Vagina (tissue), 2 donors: ENCODE measurements around the gene STOM.

Experiments
- POLR2A ChIP-seq, 2 donors: fragments of 450-650 bp; IDR thresholded peaks; one replicate each; pipeline ENCODE4 v1.6.1; 2017; ENCODE audit warnings: antibody characterized with exemption in 2 of 2, mild to moderate bottlenecking in 2 of 2, moderate library complexity in 2 of 2
- TF ChIP-seq, protein P1 (sequence below), 3 experiments: fragments of 450-650 bp in 2 of 3; fragments of 200-600 bp in 1 of 3; sonication (generic) in 1 of 3; IDR thresholded peaks; one replicate each; pipeline ENCODE4 v1.5.1; 2017 to 2019; ENCODE audit warnings: antibody characterized with exemption in 3 of 3, mild to moderate bottlenecking in 2 of 3, moderate library complexity in 2 of 3

DNA sequence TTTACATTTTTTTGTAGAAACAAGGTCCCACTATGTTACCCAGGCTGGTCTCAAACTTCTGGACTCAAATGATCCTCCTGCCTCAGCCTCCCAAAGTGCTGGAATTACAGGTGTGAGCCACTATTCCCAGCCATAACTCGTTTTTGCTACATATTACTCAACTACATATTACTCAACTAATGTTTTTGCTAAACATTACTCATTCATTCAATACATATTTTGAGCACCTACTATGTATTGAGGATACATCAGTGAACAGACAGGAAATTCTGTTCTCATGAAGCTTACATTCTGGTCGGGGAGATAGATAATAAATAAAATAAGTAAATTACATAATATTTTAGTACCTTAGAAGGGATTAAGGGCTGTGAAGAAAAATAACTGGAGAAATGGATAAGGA, 34.9 kb upstream of the STOM start:
- TF ChIP-seq, protein P1, sequence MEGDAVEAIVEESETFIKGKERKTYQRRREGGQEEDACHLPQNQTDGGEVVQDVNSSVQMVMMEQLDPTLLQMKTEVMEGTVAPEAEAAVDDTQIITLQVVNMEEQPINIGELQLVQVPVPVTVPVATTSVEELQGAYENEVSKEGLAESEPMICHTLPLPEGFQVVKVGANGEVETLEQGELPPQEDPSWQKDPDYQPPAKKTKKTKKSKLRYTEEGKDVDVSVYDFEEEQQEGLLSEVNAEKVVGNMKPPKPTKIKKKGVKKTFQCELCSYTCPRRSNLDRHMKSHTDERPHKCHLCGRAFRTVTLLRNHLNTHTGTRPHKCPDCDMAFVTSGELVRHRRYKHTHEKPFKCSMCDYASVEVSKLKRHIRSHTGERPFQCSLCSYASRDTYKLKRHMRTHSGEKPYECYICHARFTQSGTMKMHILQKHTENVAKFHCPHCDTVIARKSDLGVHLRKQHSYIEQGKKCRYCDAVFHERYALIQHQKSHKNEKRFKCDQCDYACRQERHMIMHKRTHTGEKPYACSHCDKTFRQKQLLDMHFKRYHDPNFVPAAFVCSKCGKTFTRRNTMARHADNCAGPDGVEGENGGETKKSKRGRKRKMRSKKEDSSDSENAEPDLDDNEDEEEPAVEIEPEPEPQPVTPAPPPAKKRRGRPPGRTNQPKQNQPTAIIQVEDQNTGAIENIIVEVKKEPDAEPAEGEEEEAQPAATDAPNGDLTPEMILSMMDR (IDR thresholded peaks at IDR 0.05), result no peak
- no peak for TF ChIP-seq POLR2A (IDR thresholded peaks at IDR 0.05)
